GM13976 (cell line): ENCODE results near the gene HIVEP3.
A peak's percentile ranks its signal among the peaks of the same experiment; 100 is the strongest.

Experiments used
- DNase-seq: peaks from one replicate; pipeline ENCODE4 v3.0.0; 2012; ENCODE audit warnings: low spot score
- CTCF ChIP-seq: IDR thresholded peaks from 2 replicates; pipeline ENCODE4 v1.5.1; 2012; ENCODE audit warnings: borderline replicate concordance, mild to moderate bottlenecking; ENCODE audit not compliant: insufficient read depth; ENCODE audit errors: extremely low read depth, missing control alignments, control extremely low read depth
- in situ Hi-C: fragments of 300-500 bp; cut with MboI; formaldehyde crosslinking; loops from one replicate; pipeline ENCODE4 v1.12.0; 2022; ENCODE audit warnings: low sequenced_read_pairs, mixed read lengths, inconsistent platforms; ENCODE audit not compliant: unreplicated experiment

Gene HIVEP3

GRCh38 chr1:41740630-41741239, 178.0 kb downstream of the HIVEP3 start:
- in situ Hi-C loops: no loop called here
- no peak for DNase-seq

GRCh38 chr1:41740058-41740457, 178.7 kb downstream of the HIVEP3 start:
- DNase-seq: no peak
- no peak for TF ChIP-seq CTCF
- in situ Hi-C loops: no loop called here

More at GRCh38 chr1:41740630-41741239, 178.0 kb downstream of the HIVEP3 start:
- no peak for TF ChIP-seq CTCF

GRCh38 chr1:41739061-41739955, 179.4 kb downstream of the HIVEP3 start:
- in situ Hi-C loops: no loop called here
- no peak for TF ChIP-seq CTCF
- DNase-seq: peak; percentile 76

GRCh38 chr1:41738475-41738874, 180.2 kb downstream of the HIVEP3 start:
- TF ChIP-seq CTCF: no peak
- DNase-seq: no peak
- in situ Hi-C loops: no loop called here

GRCh38 chr1:41738006-41738405, 180.7 kb downstream of the HIVEP3 start:
- DNase-seq: no peak
- no peak for TF ChIP-seq CTCF
- in situ Hi-C loops: no loop called here

- no peak for TF ChIP-seq CTCF
- DNase-seq: no peak
- in situ Hi-C loops: no loop called here
Measured at GRCh38 chr1:41735631-41736260, 183.0 kb downstream of the HIVEP3 start.
